ENCODE results near the gene ACTR1B. TPM values are rescaled to one million over a fixed set of nuclear protein-coding genes. Genes with fewer than 3 reads are reported as not detected.

The ACTR1B gene
- polyA plus RNA-seq, 3 donors = 8.9 to 64.4 (median 9.9) TPM

GRCh38 chr2:97671526-97671925, 7.7 kb upstream of the ACTR1B start:
- WGBS (ENCODE audit: insufficient coverage) = 100% methylated on average over 4 of the region's 7 CpGs
- H3K27ac Mint-ChIP-seq = no peak overlapping the region
- H4K20me1 ChIP-seq (ENCODE audit: insufficient read depth, low read length) = no peaks in the 10 kb centered on the region
- no peaks in the 10 kb centered on the region for H3K27me3 ChIP-seq (ENCODE audit: control insufficient read depth in 2 of 2, insufficient read depth in 2 of 2, low read length in 2 of 2)
- peaks cover 0 to 2% (median 0%) of the 10 kb centered on the region in 7 donors for H3K9me3 Mint-ChIP-seq
- TF ChIP-seq CTCF (IDR thresholded peaks at IDR 0.05) = no peak
- H3K4me3 Mint-ChIP-seq = no peak overlapping the region
- H3K36me3 Mint-ChIP-seq = no peaks in the 10 kb centered on the region
- H2AFZ ChIP-seq (ENCODE audit: insufficient read depth, low read depth, low read length, poor library complexity, severe bottlenecking) = no peak overlapping the region
- no peak overlapping the region for H3K4me2 ChIP-seq (replicated peaks; ENCODE audit: extremely low read depth, low read length, poor library complexity, severe bottlenecking)
- intact Hi-C loops (cut with micrococcal nuclease) = no loop called here
- H3K27me3 Mint-ChIP-seq (ENCODE audit: low read depth in 3 of 3) = peaks cover 0 to 5% (median 2%) of the 10 kb centered on the region in 3 donors
- no peaks in the 10 kb centered on the region for H3K36me3 ChIP-seq (replicated peaks in 1 of 2; ENCODE audit: control insufficient read depth in 1 of 2, insufficient read depth in 2 of 2, low read length in 2 of 2)
- H3K27ac ChIP-seq (ENCODE audit: low read depth in 1 of 2, low read length in 2 of 2) = no peak overlapping the region
- no peaks in the 10 kb centered on the region for H3K9me3 ChIP-seq (replicated peaks in 1 of 2; ENCODE audit: control insufficient read depth in 1 of 2, insufficient read depth in 1 of 2, low read length in 2 of 2)
- H3K4me1 ChIP-seq (ENCODE audit: control insufficient read depth in 1 of 2, insufficient read depth in 2 of 2, low read length in 2 of 2) = no peaks in the 10 kb centered on the region
- peaks cover 5% of the 10 kb centered on the region for H3K4me1 Mint-ChIP-seq
- no peak overlapping the region for H3K4me3 ChIP-seq (replicated peaks in 1 of 3; ENCODE audit: low read depth in 2 of 3, low read length in 3 of 3)
- no peak overlapping the region for H3K9ac ChIP-seq (ENCODE audit: insufficient read depth, low read length, poor library complexity, severe bottlenecking)
- no peaks in the 10 kb centered on the region for H3K79me2 ChIP-seq (ENCODE audit: insufficient read depth, low read length)
- no peak for DNase-seq

GRCh38 chr2:97670471-97670870, 6.6 kb upstream of the ACTR1B start:
- no peaks in the 10 kb centered on the region for H3K9me3 Mint-ChIP-seq
- H3K4me3 ChIP-seq (replicated peaks in 1 of 3; ENCODE audit: low read depth in 2 of 3, low read length in 3 of 3) = no peak overlapping the region
- H3K36me3 Mint-ChIP-seq = no peaks in the 10 kb centered on the region
- intact Hi-C loops (cut with micrococcal nuclease) = no loop called here
- H3K79me2 ChIP-seq (ENCODE audit: insufficient read depth, low read length) = no peaks in the 10 kb centered on the region
- no peaks in the 10 kb centered on the region for H3K4me1 ChIP-seq (ENCODE audit: control insufficient read depth in 1 of 2, insufficient read depth in 2 of 2, low read length in 2 of 2)
- H4K20me1 ChIP-seq (ENCODE audit: insufficient read depth, low read length) = no peaks in the 10 kb centered on the region
- H3K9ac ChIP-seq (ENCODE audit: insufficient read depth, low read length, poor library complexity, severe bottlenecking) = no peak overlapping the region
- no peak overlapping the region for H2AFZ ChIP-seq (ENCODE audit: insufficient read depth, low read depth, low read length, poor library complexity, severe bottlenecking)
- whole genome bisulfite sequencing (ENCODE audit: insufficient coverage) = no CpG with 5 or more reads among the region's 1 CpG
- H3K9me3 ChIP-seq (replicated peaks in 1 of 2; ENCODE audit: control insufficient read depth in 1 of 2, insufficient read depth in 1 of 2, low read length in 2 of 2) = no peaks in the 10 kb centered on the region
- no peak overlapping the region for H3K4me2 ChIP-seq (replicated peaks; ENCODE audit: extremely low read depth, low read length, poor library complexity, severe bottlenecking)
- peaks cover 5% of the 10 kb centered on the region for H3K4me1 Mint-ChIP-seq
- H3K27me3 Mint-ChIP-seq (ENCODE audit: low read depth in 3 of 3) = peaks cover 0 to 5% (median 2%) of the 10 kb centered on the region in 3 donors
- H3K27ac ChIP-seq (ENCODE audit: low read depth in 1 of 2, low read length in 2 of 2) = no peak overlapping the region
- H3K36me3 ChIP-seq (replicated peaks in 1 of 2; ENCODE audit: control insufficient read depth in 1 of 2, insufficient read depth in 2 of 2, low read length in 2 of 2) = no peaks in the 10 kb centered on the region
- H3K27ac Mint-ChIP-seq = no peak overlapping the region
- no peak overlapping the region for H3K4me3 Mint-ChIP-seq
- no peak for TF ChIP-seq CTCF (IDR thresholded peaks at IDR 0.05)
- no peaks in the 10 kb centered on the region for H3K27me3 ChIP-seq (ENCODE audit: control insufficient read depth in 2 of 2, insufficient read depth in 2 of 2, low read length in 2 of 2)
- no peak for DNase-seq
